Measurements from ENCODE around the gene STARD8.

DNA sequence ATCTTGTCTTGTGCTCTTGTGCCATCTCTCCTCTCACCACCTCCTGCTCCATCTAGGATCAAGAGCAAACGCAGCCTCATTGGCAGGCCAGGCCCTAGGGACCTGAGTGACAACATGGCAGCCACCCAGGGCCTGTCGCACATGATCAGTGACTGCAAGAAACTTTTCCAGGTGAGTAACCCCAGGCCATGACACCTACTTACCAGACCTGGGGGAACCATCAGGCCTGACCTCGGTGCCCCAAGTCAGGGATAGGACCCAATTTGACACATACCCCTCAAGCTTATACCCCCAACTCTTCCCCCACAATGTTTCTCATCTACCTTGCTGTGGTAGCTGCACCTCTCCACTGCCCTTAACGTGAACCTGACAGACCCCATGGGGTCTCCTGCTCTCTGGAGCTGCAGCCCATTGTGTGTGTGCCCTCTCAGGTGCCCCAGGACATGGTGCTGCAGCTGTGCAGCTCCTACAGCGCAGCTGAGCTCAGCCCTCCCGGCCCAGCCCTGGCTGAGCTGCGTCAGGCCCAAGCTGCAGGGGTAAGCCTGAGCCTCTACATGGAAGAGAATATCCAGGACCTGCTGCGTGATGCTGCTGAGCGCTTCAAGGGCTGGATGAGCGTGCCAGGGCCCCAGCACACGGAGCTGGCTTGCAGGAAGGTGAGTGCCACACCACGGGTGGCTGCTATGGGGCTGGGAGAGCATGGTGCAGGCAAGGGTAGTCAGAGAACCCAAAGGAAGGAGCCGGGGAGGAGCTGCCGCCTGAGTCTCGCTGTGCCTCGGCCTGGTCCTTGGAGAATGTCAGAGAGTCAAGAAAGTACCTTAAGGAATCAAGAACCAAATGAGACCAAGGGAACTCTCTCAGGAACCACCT is 74.8 kb downstream of the STARD8 start:
- TF ChIP-seq, protein P1, sequence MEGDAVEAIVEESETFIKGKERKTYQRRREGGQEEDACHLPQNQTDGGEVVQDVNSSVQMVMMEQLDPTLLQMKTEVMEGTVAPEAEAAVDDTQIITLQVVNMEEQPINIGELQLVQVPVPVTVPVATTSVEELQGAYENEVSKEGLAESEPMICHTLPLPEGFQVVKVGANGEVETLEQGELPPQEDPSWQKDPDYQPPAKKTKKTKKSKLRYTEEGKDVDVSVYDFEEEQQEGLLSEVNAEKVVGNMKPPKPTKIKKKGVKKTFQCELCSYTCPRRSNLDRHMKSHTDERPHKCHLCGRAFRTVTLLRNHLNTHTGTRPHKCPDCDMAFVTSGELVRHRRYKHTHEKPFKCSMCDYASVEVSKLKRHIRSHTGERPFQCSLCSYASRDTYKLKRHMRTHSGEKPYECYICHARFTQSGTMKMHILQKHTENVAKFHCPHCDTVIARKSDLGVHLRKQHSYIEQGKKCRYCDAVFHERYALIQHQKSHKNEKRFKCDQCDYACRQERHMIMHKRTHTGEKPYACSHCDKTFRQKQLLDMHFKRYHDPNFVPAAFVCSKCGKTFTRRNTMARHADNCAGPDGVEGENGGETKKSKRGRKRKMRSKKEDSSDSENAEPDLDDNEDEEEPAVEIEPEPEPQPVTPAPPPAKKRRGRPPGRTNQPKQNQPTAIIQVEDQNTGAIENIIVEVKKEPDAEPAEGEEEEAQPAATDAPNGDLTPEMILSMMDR (IDR thresholded peaks at IDR 0.05 in 8 of 11, conservative IDR thresholded peaks at IDR 0.05 in 3 of 11): no peak
- TF ChIP-seq POLR2AphosphoS5 (IDR thresholded peaks at IDR 0.05) (no peak), POLR2A (IDR thresholded peaks at IDR 0.05) (no peak)
